Inferior parietal cortex (tissue), 1 donor: ENCODE results near the gene TACC3.

ENCODE experiments used
- DNase-seq: peaks from one replicate; pipeline ENCODE4 v3.0.0-alpha.2; 2016; ENCODE audit errors: extremely low spot score

The TACC3 gene

DNA sequence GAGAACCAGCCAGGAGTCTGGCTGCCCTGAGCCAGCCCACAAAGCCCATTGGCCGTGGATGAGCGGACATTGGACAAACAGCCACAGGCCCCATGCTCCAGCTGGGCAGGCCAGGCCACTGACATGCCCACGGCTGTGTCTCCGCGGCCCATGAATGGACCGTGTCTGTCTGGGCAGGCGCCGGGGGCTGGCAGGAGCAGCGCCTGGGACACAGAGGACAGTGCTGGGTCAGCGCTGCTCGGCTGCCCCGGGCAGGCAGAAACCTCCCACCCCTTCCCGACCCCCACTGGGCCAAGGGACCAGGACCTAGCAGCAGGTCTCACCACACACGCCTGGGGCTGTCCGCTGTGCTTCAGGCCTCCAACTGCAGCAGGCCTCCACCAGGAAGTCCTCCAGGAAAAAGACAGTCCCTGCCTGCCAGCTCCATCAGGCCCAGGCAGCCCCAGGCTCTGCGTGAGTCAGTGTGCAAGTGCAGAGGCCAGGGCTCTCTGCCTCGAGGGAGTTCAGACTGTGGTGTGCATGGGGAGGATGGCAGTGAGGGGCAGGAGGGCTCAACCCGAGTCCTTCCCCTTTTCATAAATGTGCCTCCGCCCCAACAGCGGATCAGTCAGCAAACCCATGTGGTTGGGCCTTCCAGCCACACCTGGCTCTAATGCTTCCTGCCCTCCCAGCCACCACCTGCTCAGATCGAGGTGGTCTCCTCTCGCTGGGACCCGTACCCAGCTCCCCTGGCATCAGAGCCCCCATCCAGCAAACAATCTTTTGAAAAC, 54.6 kb downstream of the TACC3 start:
- peak; percentile 38 for DNase-seq

DNA sequence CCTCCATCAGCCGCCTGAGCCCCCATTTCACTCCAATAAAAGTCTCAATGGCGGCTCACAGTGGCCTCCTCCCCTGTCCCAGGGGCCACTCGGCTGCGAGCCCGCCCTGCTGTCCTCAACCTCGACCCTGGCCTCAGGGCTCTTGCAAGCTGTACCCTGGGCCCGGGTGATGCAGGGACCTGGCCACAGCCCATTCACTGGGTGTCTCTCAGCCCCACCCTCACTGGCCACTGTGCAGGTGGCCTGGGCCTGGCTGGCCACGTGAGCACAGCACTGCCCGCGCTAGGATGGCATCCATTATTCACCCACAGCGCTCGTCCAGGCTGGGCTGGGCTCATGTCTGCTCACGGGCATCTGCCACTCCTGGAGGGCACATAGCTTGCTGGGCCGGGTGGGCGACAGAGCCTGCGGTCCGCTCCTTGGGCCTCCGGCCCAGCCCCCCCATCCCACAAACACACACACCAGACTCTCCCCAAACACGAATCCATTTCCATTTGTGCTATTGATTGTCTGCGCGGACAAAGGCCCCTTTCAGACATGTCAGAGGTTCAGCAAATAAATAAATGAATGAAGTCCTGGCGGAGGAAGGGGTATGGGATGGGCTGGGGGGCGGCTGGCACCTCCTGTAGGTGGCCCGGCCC, 55.3 kb downstream of the TACC3 start:
- DNase-seq: no peak

DNA sequence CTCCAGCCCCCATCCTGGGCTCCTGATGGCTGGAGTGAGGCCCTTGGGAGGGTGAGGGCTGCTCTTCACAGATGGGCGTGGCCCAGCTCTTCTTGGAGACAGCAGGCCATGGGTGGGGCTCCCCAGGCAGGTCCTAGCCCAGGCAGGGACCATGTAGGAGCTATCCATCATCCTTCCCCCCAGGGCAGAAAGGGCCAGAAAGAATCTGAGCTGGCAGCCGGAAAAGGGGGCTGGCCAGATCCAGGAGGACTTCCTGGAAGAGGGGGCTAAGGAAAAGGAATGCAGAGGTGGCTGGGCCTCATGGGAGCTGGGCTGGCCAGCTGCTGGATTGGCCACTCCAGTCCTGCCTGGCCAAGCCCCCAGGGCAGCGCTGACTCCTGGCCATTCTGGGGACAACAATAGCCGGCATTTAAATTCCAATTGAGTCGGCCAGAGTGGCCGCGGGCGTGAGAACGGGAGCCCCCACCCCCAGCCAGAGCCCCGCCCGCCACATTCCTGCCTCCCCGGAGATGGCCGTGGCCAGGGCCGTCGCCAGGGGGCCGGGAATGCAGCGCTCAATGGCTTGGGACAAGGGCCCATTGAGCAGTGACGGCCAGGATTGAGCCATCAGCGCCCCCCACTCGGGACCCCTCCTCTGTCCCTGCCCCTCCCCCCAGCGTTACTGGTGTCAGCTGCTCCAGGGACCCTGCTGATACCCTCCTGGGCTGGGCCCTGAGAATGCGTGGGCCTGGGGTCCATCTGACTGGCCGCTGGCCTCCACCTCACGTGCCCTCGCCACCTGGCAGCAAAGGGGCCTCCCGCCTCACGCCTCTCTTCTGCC, 56.7 kb downstream of the TACC3 start:
- DNase-seq: no peak

DNA sequence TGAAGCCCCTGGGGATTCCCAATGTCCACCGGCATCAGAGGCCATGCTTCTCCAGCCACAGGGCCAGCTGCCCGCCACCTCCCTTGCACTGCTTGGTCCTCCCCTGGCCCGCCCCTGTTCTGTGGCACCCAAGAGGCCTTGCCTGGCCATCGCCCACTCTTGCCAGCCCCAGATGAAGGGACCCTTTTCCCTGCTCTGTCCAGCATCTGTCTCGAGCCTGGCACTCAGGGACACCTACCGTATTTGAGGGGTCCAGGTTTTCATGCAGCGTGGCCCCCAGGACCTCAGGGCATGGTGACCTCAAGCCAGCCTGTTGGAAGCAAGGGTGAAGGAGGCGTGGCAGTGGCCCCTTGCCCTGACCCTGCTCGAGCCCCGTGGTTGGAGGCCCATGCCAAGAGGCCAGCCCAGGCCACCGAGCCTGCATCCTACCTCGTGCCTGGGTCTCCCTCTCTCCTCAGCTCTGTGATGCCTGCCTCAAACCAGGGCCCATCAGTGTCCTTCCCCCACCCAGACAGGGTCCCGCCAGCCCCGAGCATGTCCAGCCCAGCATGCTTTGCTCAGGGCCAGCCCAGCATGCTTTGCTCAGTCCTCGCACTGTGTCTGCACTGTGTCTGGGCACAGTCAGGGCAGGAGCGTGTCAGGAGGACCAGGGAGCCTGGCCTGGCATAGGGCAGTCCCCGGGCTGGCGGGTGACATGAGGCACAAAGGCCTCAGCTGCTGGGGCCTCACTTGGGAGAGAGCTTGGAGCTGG, 57.5 kb downstream of the TACC3 start:
- no peak for DNase-seq

DNA sequence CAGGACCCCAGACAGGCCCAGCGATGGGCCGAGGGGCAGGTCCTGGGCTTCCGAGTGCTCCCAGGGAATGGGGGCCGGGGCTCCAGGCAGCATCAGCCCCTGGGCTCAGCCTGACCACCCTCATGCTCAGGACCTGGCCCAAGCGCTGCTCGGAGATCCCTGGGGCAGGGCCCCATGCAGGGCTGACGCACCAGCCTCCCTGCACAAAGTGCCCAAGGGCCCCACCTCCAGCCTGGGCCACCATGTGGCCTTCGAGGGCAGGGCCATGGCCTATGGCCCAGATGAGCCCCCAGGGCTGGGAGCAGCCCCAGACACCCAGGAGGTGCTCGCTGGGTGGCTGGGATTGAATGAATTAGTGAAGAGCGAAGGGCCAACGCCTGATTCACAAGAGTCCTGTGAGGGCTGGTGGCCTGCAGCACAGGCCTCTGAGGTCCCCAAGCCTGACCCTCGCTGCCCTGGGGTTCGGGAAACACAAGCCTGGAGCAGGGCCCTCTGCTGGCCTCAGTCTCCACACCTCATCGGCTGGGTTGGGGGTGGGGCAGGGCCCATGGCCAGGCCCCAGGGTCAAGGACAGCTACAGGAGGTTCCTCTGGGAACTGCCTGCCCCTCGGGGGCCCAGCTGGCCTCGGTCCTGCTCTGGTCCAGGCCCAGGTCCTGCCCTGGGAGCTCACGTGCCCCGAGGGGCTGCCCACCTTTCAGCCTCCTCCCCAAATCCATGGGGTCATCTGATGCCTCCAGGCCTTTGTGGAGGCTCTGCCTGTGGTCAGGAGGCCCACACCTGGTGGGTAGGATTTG, 58.5 kb downstream of the TACC3 start:
- no peak for DNase-seq

DNA sequence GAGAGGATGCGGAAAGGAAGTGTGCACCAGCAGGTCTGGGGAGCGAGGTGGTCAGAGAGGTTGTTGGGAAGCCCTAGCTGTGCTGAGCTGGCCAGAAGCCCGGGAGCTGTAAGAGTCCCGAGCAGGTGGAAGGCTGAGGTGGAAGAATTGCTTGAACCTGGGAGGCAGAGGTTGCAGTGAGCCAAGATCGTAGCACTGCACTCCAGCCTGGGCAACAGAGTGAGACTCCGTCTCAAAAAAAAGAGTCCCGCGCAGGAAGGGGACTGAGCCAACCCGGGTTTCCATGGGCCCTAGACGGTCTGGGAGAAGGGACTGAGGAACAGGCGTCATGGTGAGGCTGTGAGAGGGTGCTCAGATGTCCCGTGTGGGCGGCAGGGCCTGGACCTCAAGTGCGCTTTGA, 59.1 kb downstream of the TACC3 start:
- DNase-seq: no peak

DNA sequence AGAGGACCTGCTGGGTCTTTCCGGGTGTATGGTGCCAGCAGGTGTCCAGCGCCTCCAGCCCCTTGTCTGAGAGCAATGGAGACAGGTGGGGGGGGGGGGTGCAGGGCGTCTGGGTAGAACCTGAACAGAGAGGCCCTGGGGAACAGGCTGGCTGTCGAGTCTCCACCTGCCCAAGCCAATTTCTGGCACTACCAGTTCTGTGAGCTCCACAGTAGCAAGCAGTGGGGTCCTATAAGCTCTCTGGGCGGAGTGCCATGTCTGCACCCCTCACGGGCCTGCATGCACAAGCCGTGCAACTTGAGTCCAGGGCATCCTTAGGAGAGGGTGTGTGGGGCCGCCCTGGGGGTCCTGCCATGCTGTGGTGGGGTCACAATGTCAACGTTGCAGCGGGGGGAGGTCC, 61.7 kb downstream of the TACC3 start:
- DNase-seq: no peak

- no peak for DNase-seq
Observed at GRCh38 chr4:1783970-1784369, 62.6 kb downstream of the TACC3 start.

GRCh38 chr4:1784395-1784788, 63.1 kb downstream of the TACC3 start:
- DNase-seq: no peak

GRCh38 chr4:1784789-1785591, 63.7 kb downstream of the TACC3 start:
- no peak for DNase-seq

DNA sequence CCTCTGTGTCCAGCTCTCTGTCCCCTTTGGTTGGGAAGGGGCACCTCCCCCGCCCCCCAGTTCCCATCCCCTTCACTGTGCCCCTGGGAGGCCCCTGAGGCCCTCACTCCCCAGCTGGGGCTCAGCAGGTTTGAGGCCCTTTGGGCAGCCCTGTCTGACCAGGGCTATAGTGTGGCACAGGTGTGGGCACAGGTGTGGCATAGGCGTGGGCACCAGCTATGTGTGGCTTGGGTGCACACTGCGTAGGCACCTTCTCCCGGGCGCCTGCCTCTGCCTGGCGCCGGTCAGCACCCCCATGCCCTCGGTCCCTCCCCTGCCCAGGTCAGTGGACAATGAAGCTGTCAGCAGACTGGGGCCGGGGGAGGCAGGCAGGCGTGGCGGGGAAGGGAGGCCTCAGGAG, 64.3 kb downstream of the TACC3 start:
- no peak for DNase-seq

DNA sequence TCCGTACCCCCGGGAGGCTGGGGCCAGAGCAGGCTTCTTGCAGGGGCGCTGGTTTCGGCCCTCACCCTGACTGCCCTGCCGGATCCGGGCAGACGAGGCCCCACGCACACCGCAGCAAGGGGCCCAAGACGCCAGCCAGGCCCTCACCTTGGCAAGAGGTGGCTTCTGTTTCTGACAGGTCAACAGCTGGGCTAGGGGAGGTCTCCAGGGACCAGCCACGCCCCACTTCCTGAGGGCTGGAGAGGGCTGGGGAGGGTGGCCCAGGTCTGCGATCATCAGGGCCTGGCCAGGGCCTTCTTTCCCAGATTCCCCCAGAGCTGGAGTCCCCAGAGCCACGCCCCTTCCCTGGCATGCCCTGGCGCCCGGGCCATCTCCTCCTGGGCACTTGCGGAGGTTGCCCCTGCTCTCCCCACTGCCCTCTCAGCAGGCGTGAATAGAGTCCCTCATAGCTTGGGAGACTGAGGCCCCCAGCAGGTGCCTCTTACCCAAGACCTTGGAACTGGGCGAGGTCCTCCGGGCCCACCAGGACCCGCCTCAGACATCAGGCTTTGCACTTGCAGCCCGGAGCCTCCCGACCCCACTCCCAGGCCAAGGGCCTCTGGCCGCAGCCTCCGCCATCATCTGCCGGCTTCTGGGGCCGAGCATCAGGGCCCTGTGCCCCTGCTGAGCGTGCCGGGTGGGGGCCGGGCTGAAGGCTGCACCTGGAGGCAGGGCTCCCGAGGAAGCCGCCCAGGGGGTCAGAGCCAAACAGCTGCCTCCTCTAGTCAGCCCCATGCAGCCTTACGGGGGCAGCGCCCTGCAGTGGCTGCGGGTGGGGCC, 65.4 kb downstream of the TACC3 start:
- no peak for DNase-seq

GRCh38 chr4:1787411-1788077, 66.2 kb downstream of the TACC3 start:
- no peak for DNase-seq

DNA sequence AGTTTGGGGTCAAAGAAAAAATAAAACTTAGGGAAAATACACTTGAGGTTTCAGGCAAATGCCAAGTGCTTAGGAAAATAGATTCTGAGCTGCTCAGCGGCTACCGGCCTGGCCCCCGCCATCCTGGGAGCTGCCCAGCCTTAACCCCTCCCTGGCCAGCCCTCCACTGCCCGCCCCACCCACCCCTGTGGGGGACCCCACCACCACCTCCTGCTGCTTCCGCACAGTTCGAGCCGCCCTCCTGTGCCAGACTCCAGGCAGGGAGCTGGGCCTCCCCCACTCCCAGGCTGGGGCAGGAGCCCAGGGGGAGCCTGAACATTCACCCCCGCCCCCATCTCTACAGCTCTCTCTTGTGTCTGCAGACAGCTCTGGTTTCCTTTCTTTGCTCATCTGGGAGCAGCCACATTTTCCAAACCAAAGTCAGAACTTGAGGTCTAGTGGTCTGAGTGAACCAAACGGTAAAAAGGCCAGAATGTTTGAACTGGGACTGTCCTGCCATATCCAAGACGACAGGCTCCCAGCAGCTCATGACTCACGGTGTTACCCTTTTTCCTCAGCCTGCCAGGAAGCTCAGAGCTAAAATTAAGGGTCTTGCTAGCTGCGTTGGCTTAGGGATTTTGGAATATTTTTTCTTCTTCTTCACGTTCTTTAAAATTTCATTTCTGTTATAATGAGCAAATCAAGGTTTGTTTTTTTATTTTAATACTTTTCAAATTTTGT, 67.1 kb downstream of the TACC3 start:
- no peak for DNase-seq

DNA sequence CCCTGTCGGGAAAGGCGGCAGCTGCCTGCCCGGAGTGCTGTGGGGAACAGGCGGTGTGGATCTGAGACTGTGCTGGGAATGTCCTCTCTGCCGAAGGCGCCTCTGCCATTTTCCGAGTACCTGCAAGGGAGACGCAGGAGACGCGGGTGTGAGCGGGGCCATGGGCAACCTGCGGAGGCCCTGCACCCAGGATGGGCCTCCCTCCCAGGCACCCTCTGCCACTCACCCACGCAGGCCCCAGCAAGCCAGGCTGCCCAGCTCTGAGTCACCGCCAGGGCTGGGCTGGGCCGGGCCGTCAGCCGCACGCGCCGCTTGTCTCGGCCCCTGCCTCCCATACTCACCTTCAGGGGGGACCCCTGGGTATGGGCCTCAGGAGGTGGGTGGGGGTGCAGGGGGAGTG, 68.2 kb downstream of the TACC3 start:
- no peak for DNase-seq

DNA sequence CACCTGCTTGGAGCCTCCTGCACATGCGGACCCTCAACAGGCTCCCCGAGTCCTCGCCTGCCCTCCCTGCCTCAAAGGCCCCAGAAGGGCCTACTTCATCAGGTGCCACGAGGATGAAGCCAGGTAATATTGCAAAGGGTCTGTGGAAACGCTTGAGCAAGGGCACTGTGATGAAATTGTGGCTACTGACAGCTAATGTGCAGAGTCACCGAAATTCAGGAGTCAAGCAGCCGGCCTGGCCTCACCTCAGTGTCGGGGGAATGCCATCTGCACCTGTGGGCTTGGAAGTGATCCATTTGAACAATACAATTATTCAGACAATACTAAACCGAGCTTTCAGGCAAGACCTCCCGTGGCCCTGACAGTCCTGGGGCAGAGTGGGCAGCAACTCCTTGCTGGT, 68.7 kb downstream of the TACC3 start:
- DNase-seq: no peak

DNA sequence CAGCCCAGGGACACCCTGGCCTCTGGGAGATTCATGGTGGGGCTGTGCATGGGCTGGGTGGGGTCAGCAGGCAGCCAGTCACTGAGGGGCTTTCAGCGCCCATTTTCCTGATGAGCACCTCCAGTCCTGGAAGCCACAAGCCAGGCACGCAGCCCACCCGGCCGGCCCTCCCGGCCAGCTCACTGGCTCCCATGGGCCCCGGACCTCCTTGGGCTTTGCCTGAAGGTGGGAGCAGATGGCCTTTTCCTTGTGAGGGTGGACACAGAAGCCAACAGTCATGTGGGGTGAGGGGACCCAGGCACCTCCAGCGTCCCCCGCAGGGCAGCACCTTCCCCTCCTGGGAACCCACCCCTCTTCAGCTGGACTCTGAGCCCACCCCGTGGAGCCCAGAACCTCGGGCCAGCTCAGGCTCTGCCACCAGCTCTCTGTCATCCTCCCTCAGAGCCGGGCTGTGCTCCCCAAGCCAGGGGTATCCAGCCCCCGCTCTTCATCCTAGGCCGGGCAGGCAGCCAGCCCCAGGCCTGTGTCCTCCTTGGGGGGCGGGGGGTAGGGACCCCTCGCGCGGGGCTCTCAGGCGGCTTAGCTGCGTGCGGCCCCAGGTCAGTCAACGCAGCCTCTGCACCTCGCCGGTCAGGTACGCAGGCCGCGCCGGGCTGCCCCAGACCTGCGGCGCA, 71.0 kb downstream of the TACC3 start:
- DNase-seq: no peak
